OCI-LY3 (cell line): ENCODE measurements around the gene TRIM28.

Experiments
- EZH2phosphoT487 ChIP-seq: fragments of 200-600 bp; shearing (Covaris generic); IDR thresholded peaks from 2 replicates; pipeline ENCODE4 v1.6.1; 2018; ENCODE audit warnings: antibody characterized with exemption, mixed run types, low read depth
- TF ChIP-seq, protein P1 (sequence below): fragments of 200-600, 300-600 bp; sonication (generic); IDR thresholded peaks from 2 replicates; pipeline ENCODE4 v1.5.1; 2014; ENCODE audit warnings: antibody characterized with exemption, low read length, low read depth

DNA sequence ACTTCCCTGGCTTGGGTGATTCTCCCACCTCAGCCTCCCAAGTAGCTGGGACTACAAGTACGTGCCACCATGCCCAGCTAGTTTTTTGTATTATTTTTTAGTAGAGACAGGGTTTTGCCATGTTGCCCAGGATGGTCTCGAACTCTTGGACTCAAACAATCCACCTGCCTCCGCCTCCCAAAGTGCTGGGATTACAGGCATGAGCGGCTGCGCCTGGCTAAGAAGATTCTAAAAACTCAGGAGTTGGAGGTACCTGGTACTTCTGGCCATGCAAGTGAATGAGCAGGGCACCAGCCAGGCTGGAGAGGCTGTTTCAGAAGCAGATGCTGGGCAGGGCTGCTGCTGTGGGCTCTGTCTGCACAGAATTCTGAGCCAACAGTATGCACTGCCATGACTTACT lies 23.1 kb downstream of the TRIM28 start:
- TF ChIP-seq, protein P1, sequence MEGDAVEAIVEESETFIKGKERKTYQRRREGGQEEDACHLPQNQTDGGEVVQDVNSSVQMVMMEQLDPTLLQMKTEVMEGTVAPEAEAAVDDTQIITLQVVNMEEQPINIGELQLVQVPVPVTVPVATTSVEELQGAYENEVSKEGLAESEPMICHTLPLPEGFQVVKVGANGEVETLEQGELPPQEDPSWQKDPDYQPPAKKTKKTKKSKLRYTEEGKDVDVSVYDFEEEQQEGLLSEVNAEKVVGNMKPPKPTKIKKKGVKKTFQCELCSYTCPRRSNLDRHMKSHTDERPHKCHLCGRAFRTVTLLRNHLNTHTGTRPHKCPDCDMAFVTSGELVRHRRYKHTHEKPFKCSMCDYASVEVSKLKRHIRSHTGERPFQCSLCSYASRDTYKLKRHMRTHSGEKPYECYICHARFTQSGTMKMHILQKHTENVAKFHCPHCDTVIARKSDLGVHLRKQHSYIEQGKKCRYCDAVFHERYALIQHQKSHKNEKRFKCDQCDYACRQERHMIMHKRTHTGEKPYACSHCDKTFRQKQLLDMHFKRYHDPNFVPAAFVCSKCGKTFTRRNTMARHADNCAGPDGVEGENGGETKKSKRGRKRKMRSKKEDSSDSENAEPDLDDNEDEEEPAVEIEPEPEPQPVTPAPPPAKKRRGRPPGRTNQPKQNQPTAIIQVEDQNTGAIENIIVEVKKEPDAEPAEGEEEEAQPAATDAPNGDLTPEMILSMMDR, result no peak
- no peak for TF ChIP-seq EZH2phosphoT487
